Skin epidermis (tissue), 12 donors: ENCODE measurements around the gene KCTD12.
A peak's percentile ranks its signal among the peaks of the same experiment; 100 is the strongest.

Experiments
- H3K27ac ChIP-seq, 21 experiments: fragments of 200-600 bp; sonication (generic) in 11 of 21; one replicate each; pipeline ENCODE4 v1.5.0; 2020; ENCODE audit warnings: mild to moderate bottlenecking in 3 of 21, inconsistent platforms in 2 of 21, moderate library complexity in 2 of 21
- H3K4me3 ChIP-seq, 7 experiments: fragments of 200-600 bp; sonication (generic) in 2 of 7; one replicate each; pipeline ENCODE4 v1.5.0; 2020; ENCODE audit warnings: inconsistent platforms in 2 of 7, mild to moderate bottlenecking in 2 of 7, moderate library complexity in 1 of 7

KCTD12 gene

GRCh38 chr13:76864259-76864658 lies 21.9 kb downstream of the KCTD12 start:
- H3K27ac ChIP-seq = no peak overlapping the region
- H3K4me3 ChIP-seq = no peak overlapping the region

- Histone ChIP-seq H3K27ac (no peak overlapping the region), H3K4me3 (no peak overlapping the region)
Measured at GRCh38 chr13:76863022-76863421, 23.2 kb downstream of the KCTD12 start.

GRCh38 chr13:76861859-76862258 lies 24.3 kb downstream of the KCTD12 start:
- no peak overlapping the region for H3K27ac ChIP-seq
- no peak overlapping the region for H3K4me3 ChIP-seq

GRCh38 chr13:76860706-76861105 lies 25.5 kb downstream of the KCTD12 start:
- Histone ChIP-seq H3K27ac (no peak overlapping the region), H3K4me3 (no peak overlapping the region)

- Histone ChIP-seq H3K4me3 (no peak overlapping the region), H3K27ac (no peak overlapping the region)
Measured at GRCh38 chr13:76854894-76855293, 31.3 kb downstream of the KCTD12 start.

- Histone ChIP-seq H3K4me3 (no peak overlapping the region), H3K27ac (peak overlapping the region in 1 of 21 experiments; percentile 7)
Measured at GRCh38 chr13:76853921-76854608, 32.1 kb downstream of the KCTD12 start.

GRCh38 chr13:76853481-76853880 lies 32.7 kb downstream of the KCTD12 start:
- H3K4me3 ChIP-seq = no peak overlapping the region
- peak overlapping the region in 4 of 21 experiments; percentile 7 to 45 (median 13) for H3K27ac ChIP-seq

- peak overlapping the region in 3 of 21 experiments; percentile 7 to 45 (median 19) for H3K27ac ChIP-seq
- no peak overlapping the region for H3K4me3 ChIP-seq
Measured at GRCh38 chr13:76852986-76853385, 33.2 kb downstream of the KCTD12 start.

- no peak overlapping the region for H3K4me3 ChIP-seq
- H3K27ac ChIP-seq = no peak overlapping the region
Measured at GRCh38 chr13:76851961-76852360, 34.2 kb downstream of the KCTD12 start.

- no peak overlapping the region for H3K27ac ChIP-seq
Measured at GRCh38 chr13:76849493-76849892, 36.7 kb downstream of the KCTD12 start.

GRCh38 chr13:76848596-76848995 lies 37.6 kb downstream of the KCTD12 start:
- no peak overlapping the region for H3K27ac ChIP-seq
- H3K4me3 ChIP-seq = no peak overlapping the region

More at GRCh38 chr13:76849493-76849892, 36.7 kb downstream of the KCTD12 start:
- no peak overlapping the region for H3K4me3 ChIP-seq

GRCh38 chr13:76846363-76846762 lies 39.8 kb downstream of the KCTD12 start:
- H3K4me3 ChIP-seq = no peak overlapping the region
- H3K27ac ChIP-seq = no peak overlapping the region

GRCh38 chr13:76845865-76846264 lies 40.3 kb downstream of the KCTD12 start:
- peak overlapping the region in 1 of 21 experiments; percentile 19 for H3K27ac ChIP-seq

GRCh38 chr13:76845367-76845766 lies 40.8 kb downstream of the KCTD12 start:
- Histone ChIP-seq H3K27ac (no peak overlapping the region), H3K4me3 (no peak overlapping the region)

More at GRCh38 chr13:76845865-76846264, 40.3 kb downstream of the KCTD12 start:
- no peak overlapping the region for H3K4me3 ChIP-seq

- Histone ChIP-seq H3K4me3 (no peak overlapping the region), H3K27ac (no peak overlapping the region)
Measured at GRCh38 chr13:76837801-76838200, 48.4 kb downstream of the KCTD12 start.

- Histone ChIP-seq H3K4me3 (no peak overlapping the region), H3K27ac (no peak overlapping the region)
Measured at GRCh38 chr13:76836311-76836710, 49.9 kb downstream of the KCTD12 start.

- H3K4me3 ChIP-seq = no peak overlapping the region
- no peak overlapping the region for H3K27ac ChIP-seq
Measured at GRCh38 chr13:76833441-76833954, 52.7 kb downstream of the KCTD12 start.

- H3K27ac ChIP-seq = no peak overlapping the region
Measured at GRCh38 chr13:76832258-76832988, 53.8 kb downstream of the KCTD12 start.

GRCh38 chr13:76830805-76831204 lies 55.4 kb downstream of the KCTD12 start:
- no peak overlapping the region for H3K4me3 ChIP-seq
- no peak overlapping the region for H3K27ac ChIP-seq

More at GRCh38 chr13:76832258-76832988, 53.8 kb downstream of the KCTD12 start:
- H3K4me3 ChIP-seq = no peak overlapping the region
